Gastroesophageal sphincter (tissue), 4 donors: Measurements from ENCODE around the gene MYCBP. TPM values are rescaled to one million over a fixed set of nuclear protein-coding genes. Genes with fewer than 3 reads are reported as not detected.

Experiments used
- ATAC-seq: fragments of 150-250 bp; one replicate; pipeline ENCODE4 v1.9.1; 2016; ENCODE audit warnings: mild to moderate bottlenecking, moderate library complexity
- H3K27ac ChIP-seq, 4 donors: fragments of 200-600 bp; sonication (generic) in 3 of 4; 1 replicate in 3 of 4; 2 replicates in 1 of 4; pipeline ENCODE4 v1.5.1; 2016 to 2019
- H3K27me3 ChIP-seq: fragments of 200-600 bp; sonication (generic); one replicate; pipeline ENCODE4 v1.5.1; 2019
- H3K36me3 ChIP-seq, 2 donors: fragments of 200-600 bp; sonication (generic); one replicate each; pipeline ENCODE4 v1.5.1; 2019; ENCODE audit warnings: control low read depth in 1 of 2
- H3K4me1 ChIP-seq, 3 donors: fragments of 200-600 bp; sonication (generic); 1 replicate in 2 of 3; 2 replicates in 1 of 3; pipeline ENCODE4 v1.5.1; 2016 to 2019; ENCODE audit warnings: control low read depth in 2 of 3
- H3K4me3 ChIP-seq, 2 donors: fragments of 200-600 bp; sonication (generic); one replicate each; pipeline ENCODE4 v1.5.1; 2019; ENCODE audit warnings: mild to moderate bottlenecking in 1 of 2, moderate library complexity in 1 of 2
- H3K9me3 ChIP-seq, 3 donors: fragments of 200-600 bp; sonication (generic); one replicate each; pipeline ENCODE4 v1.5.1; 2017 to 2019; ENCODE audit warnings: control low read depth in 2 of 3
- EP300 ChIP-seq: sonication (generic); formaldehyde crosslinking; IDR thresholded peaks from one replicate; pipeline ENCODE4 v1.6.1; 2017; ENCODE audit warnings: antibody characterized with exemption, mild to moderate bottlenecking
- POLR2A ChIP-seq, 2 donors: fragments of 450-650 bp; IDR thresholded peaks; one replicate each; pipeline ENCODE4 v1.6.1; 2017; ENCODE audit warnings: antibody characterized with exemption in 2 of 2, mild to moderate bottlenecking in 2 of 2, moderate library complexity in 1 of 2
- POLR2AphosphoS5 ChIP-seq: sonication (generic); formaldehyde crosslinking; IDR thresholded peaks from one replicate; pipeline ENCODE4 v1.6.1; 2017; ENCODE audit warnings: antibody characterized with exemption
- WGBS, 2 donors: methylation state at CpG; one replicate each; pipeline ENCODE4 v1.1.5; 2018; ENCODE audit warnings: low coverage in 1 of 2; 5-methylcytosine and 5-hydroxymethylcytosine counted together
- small RNA-seq, 4 donors: library from RNA; depleted of rRNA; stranded (forward); fragments of <200 nt; gene quantifications; one replicate each; pipeline ENCODE3, GENCODE V24; 2016
- total RNA-seq, 4 donors: library from RNA; depleted of rRNA; stranded (reverse); fragments of >200 nt; gene quantifications; one replicate each; pipeline ENCODE4 v1.1.0, GENCODE V29; 2016
- TF ChIP-seq, protein P1 (sequence below), 4 experiments: fragments of 200-600 bp in 2 of 4; fragments of 450-650 bp in 2 of 4; sonication (generic) in 1 of 4; IDR thresholded peaks; one replicate each; pipeline ENCODE4 v1.5.1; 2017 to 2019; ENCODE audit warnings: antibody characterized with exemption in 4 of 4, mild to moderate bottlenecking in 2 of 4, moderate library complexity in 2 of 4

MYCBP gene
- total RNA-seq, 4 donors from 2014 or later: 19.3 to 25.8 (median 21.5) TPM

DNA sequence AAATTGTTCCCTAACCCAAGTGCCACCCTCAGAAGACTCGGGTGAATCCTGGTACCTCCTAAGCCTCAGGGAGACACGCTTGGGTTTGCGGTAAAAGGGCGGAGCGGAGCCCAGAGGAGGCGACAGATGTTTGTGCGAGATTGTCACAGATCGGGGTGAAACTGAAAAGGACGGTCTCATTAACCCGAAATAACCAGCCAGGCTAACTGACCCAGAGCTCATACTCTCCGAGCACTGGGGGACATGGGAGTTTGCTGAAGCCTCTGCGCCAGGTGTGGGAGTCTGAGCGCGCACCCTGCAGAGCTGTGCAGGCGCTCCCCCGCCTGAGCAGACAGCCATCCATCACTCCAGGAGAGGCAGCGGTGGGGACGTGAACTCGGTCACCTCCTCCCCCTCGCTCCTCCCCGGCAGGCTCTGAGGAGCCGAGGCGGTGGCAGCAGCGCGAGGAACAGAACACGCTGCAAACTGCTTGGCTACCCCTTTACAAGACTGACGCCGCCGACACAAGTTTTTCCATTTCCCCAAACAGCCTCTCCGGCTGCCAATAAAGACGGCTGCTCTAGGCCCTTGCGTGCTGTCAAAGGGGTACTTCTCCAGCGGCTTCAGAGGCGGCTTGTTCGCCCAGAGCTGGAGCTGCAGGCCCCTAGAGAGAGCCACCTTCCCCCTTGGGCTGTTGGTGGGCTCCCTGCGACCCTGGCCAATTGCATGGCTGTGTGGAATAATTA lies 57.1 kb downstream of the MYCBP start:
- peaks cover 90% of the 10 kb centered on the region for H3K27me3 ChIP-seq
- peaks cover 0 to 31% (median 0%) of the 10 kb centered on the region in 3 donors for H3K9me3 ChIP-seq
- 30% methylated on average over 11 of the region's 36 CpGs; no CpG with 5 or more reads in 1 of the 2 donors for WGBS, 2 donors

DNA sequence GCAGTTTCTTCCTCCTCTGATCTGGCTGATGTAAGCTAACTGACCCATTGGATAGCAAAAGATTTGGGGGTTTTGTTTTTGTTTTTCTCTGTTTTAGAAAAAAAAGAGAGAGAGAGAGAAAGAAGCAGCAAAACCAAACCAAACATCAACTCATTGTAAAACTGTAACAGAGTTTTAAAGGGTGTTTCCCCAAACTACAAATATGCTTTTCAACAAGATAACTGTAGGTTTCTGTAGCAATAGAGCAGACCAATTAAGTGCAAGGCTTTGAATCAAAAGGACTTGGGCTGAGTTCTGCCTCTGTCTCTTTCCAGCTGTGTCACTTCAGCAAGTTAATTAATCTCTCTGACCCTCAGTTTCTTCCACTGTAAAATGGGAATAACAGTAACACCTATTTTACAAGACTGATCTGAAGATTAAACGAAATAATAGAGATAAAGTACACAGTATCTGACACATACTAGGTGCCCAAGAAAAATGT lies 58.1 kb downstream of the MYCBP start:
- WGBS, 2 donors: 76 to 80% methylated on average over 1 of the region's 1 CpG
- Histone ChIP-seq H3K4me3 (no peak overlapping the region), H3K4me1 (peaks cover 0 to 21% (median 0%) of the 10 kb centered on the region in 3 donors), H3K27ac (no peak overlapping the region), H3K9me3 (peaks cover 0 to 31% (median 0%) of the 10 kb centered on the region in 3 donors), H3K36me3 (no peaks in the 10 kb centered on the region), H3K27me3 (peaks cover 95% of the 10 kb centered on the region)
- ATAC-seq: no peak
- no peak for TF ChIP-seq POLR2A (IDR thresholded peaks at IDR 0.05)
- TF ChIP-seq EP300: no peak
- TF ChIP-seq, protein P1, sequence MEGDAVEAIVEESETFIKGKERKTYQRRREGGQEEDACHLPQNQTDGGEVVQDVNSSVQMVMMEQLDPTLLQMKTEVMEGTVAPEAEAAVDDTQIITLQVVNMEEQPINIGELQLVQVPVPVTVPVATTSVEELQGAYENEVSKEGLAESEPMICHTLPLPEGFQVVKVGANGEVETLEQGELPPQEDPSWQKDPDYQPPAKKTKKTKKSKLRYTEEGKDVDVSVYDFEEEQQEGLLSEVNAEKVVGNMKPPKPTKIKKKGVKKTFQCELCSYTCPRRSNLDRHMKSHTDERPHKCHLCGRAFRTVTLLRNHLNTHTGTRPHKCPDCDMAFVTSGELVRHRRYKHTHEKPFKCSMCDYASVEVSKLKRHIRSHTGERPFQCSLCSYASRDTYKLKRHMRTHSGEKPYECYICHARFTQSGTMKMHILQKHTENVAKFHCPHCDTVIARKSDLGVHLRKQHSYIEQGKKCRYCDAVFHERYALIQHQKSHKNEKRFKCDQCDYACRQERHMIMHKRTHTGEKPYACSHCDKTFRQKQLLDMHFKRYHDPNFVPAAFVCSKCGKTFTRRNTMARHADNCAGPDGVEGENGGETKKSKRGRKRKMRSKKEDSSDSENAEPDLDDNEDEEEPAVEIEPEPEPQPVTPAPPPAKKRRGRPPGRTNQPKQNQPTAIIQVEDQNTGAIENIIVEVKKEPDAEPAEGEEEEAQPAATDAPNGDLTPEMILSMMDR (IDR thresholded peaks at IDR 0.05): no peak
- TF ChIP-seq POLR2AphosphoS5: no peak

More for the DNA sequence above, 57.1 kb downstream of the MYCBP start:
- TF ChIP-seq POLR2A (IDR thresholded peaks at IDR 0.05): no peak
- TF ChIP-seq, protein P1 (IDR thresholded peaks at IDR 0.05): no peak
- no peak for TF ChIP-seq POLR2AphosphoS5
- no peak for ATAC-seq
- H3K4me3 ChIP-seq: no peak overlapping the region
- H3K4me1 ChIP-seq: peaks cover 0 to 21% (median 0%) of the 10 kb centered on the region in 3 donors
- H3K27ac ChIP-seq: no peak overlapping the region
- H3K36me3 ChIP-seq: no peaks in the 10 kb centered on the region

- Histone ChIP-seq H3K4me1 (peaks cover 0 to 21% (median 0%) of the 10 kb centered on the region in 3 donors), H3K36me3 (no peaks in the 10 kb centered on the region), H3K27me3 (peaks cover 95% of the 10 kb centered on the region), H3K27ac (no peak overlapping the region), H3K9me3 (peaks cover 0 to 31% (median 0%) of the 10 kb centered on the region in 3 donors), H3K4me3 (no peak overlapping the region)
- WGBS, 2 donors: 52 to 55% methylated on average over 7 of the region's 7 CpGs
- TF ChIP-seq POLR2AphosphoS5: no peak
- no peak for TF ChIP-seq EP300
- TF ChIP-seq POLR2A (IDR thresholded peaks at IDR 0.05): no peak
- TF ChIP-seq, protein P1 (IDR thresholded peaks at IDR 0.05): no peak
- ATAC-seq: no peak
These were observed 58.6 kb downstream of the MYCBP start for GRCh38 chr1:38814444-38814983.

- Histone ChIP-seq H3K36me3 (no peaks in the 10 kb centered on the region), H3K4me3 (no peak overlapping the region), H3K27ac (no peak overlapping the region), H3K9me3 (peaks cover 0 to 31% (median 0%) of the 10 kb centered on the region in 3 donors), H3K4me1 (peaks cover 0 to 11% (median 0%) of the 10 kb centered on the region in 3 donors), H3K27me3 (peaks cover 95% of the 10 kb centered on the region)
- TF ChIP-seq, protein P1 (IDR thresholded peaks at IDR 0.05): no peak
- TF ChIP-seq EP300 (no peak), POLR2A (IDR thresholded peaks at IDR 0.05) (no peak), POLR2AphosphoS5 (no peak)
- 42 to 47% methylated on average over 5 of the region's 5 CpGs for WGBS, 2 donors
- ATAC-seq: no peak
These were observed 60.2 kb downstream of the MYCBP start for GRCh38 chr1:38812981-38813380.

Small RNA genes lying within 50 kb of the gene (small RNA-seq; reads per million reads assigned to genes)
- 0 reads per million in 4 donors for gene GJA9-MYCBP

Other genes with a start within 250 kb of the MYCBP start
- 10 to 100 TPM; 19.5 to 25.0 (median 20.5) TPM for gene RRAGC, start 13.6 kb downstream of the MYCBP start, total RNA-seq
- not detected for gene GJA9, start 8.2 kb upstream of the MYCBP start, total RNA-seq
- 1 to 10 TPM in 1 of 4 donors, under 1 TPM in 2, not detected in 1; 0.30 to 1.2 (median 0.94) TPM for gene RHBDL2, start 68.5 kb upstream of the MYCBP start, total RNA-seq
- gene AKIRIN1, start 117.9 kb upstream of the MYCBP start, total RNA-seq: 10 to 100 TPM; 52.5 to 74.3 (median 63.6) TPM
- 100 to 1,000 TPM; 300 to 553 (median 521) TPM for gene NDUFS5, start 153.0 kb upstream of the MYCBP start, total RNA-seq